WTC11 (cell line): Measurements from ENCODE around the gene FCHSD2.

Experiments
- NFATC4 ChIP-seq: fragments of 250-450 bp; sonication (Bioruptor Pico); IDR thresholded peaks from 2 replicates; pipeline ENCODE4 v1.9.0; 2021; ENCODE audit warnings: mild to moderate bottlenecking
- NR2C2 ChIP-seq: sonication (generic); formaldehyde crosslinking; IDR thresholded peaks from 2 replicates; pipeline ENCODE4 v1.8.0; 2022; ENCODE audit warnings: mild to moderate bottlenecking, missing genetic modification reagents
- NR3C1 ChIP-seq: sonication (generic); formaldehyde crosslinking; conservative IDR thresholded peaks from 2 replicates; pipeline ENCODE4 v1.8.1; 2023; ENCODE audit warnings: low read depth, mild to moderate bottlenecking, missing genetic modification reagents
- PRRX2 ChIP-seq: fragments of 250-450 bp; sonication (Bioruptor Pico); IDR thresholded peaks from 2 replicates; pipeline ENCODE4 v1.8.0; 2021; ENCODE audit warnings: mild to moderate bottlenecking
- SMAD4 ChIP-seq: sonication (generic); formaldehyde crosslinking; IDR thresholded peaks from 2 replicates; pipeline ENCODE4 v1.8.0; 2022; ENCODE audit warnings: mild to moderate bottlenecking, missing genetic modification reagents
- TP53 ChIP-seq: sonication (generic); formaldehyde crosslinking; IDR thresholded peaks from 2 replicates; pipeline ENCODE4 v1.8.1; 2023; ENCODE audit warnings: mild to moderate bottlenecking, missing genetic modification reagents
- ZNF232 ChIP-seq: sonication (generic); formaldehyde crosslinking; IDR thresholded peaks from 2 replicates; pipeline ENCODE4 v1.8.0; 2022; ENCODE audit warnings: mild to moderate bottlenecking, missing genetic modification reagents
- TF ChIP-seq, protein P1 (sequence below): sonication (generic); formaldehyde crosslinking; IDR thresholded peaks from 2 replicates; pipeline ENCODE4 v1.8.1; 2022; ENCODE audit warnings: mild to moderate bottlenecking, missing genetic modification reagents, moderate library complexity, borderline replicate concordance
- TF ChIP-seq, protein P2 (sequence below): sonication (generic); formaldehyde crosslinking; IDR thresholded peaks from 2 replicates; pipeline ENCODE4 v1.8.1; 2023; ENCODE audit warnings: mild to moderate bottlenecking, missing genetic modification reagents
- TF ChIP-seq, protein P3 (sequence below): fragments of 200-600 bp; IDR thresholded peaks from 2 replicates; pipeline ENCODE4 v1.8.0; 2022; ENCODE audit warnings: antibody characterized with exemption

DNA sequence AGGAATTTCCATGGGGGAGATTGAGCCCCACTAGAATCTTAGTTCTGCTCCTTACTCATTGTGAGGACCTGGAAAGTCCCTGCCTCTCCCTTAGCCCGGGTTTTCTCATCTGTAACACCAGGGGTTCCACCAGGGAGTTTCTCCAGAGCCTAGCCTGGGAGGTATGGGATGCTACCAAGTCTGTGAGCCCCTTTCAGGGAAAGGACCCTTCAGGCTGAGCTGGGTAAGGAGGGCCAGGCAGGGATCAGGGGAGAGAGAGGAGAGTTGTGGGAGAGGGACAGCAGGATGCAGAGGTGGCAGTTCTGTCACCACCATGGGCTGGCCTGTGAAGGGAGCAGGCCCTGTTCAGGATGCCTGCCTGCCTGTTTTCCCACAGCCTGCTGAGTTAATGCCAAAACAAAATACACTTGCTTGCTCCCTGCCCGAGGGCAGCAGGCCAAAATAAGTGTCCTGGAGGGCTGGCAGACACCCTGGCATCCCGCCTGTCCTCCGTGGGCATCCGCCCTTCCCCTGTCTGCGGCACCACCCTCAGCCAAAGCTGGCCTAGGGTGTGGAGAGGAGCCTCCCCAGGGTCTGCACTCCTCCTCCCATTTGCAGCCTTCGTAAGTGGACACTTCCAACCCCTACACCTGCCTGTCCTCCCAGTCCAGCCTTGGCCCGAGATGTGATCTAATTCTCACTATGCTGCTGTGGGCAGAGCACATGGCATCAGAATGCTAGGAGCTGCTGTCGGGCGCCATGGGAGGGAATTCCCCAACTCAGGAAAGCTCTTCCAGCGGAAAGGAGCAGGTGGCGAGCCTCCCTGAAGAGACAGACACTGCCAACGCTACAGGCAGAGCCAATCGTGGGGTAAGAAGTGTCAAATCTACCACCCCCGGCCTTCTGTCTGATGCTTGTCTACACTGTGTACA, 5.9 kb upstream of the FCHSD2 start:
- TF ChIP-seq, protein P1, sequence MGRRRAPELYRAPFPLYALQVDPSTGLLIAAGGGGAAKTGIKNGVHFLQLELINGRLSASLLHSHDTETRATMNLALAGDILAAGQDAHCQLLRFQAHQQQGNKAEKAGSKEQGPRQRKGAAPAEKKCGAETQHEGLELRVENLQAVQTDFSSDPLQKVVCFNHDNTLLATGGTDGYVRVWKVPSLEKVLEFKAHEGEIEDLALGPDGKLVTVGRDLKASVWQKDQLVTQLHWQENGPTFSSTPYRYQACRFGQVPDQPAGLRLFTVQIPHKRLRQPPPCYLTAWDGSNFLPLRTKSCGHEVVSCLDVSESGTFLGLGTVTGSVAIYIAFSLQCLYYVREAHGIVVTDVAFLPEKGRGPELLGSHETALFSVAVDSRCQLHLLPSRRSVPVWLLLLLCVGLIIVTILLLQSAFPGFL (CRISPR knock-in tag) = no peak
- TF ChIP-seq ZNF232 (CRISPR knock-in tag) = no peak
- no peak for TF ChIP-seq NR3C1 (CRISPR knock-in tag)
- TF ChIP-seq, protein P2, sequence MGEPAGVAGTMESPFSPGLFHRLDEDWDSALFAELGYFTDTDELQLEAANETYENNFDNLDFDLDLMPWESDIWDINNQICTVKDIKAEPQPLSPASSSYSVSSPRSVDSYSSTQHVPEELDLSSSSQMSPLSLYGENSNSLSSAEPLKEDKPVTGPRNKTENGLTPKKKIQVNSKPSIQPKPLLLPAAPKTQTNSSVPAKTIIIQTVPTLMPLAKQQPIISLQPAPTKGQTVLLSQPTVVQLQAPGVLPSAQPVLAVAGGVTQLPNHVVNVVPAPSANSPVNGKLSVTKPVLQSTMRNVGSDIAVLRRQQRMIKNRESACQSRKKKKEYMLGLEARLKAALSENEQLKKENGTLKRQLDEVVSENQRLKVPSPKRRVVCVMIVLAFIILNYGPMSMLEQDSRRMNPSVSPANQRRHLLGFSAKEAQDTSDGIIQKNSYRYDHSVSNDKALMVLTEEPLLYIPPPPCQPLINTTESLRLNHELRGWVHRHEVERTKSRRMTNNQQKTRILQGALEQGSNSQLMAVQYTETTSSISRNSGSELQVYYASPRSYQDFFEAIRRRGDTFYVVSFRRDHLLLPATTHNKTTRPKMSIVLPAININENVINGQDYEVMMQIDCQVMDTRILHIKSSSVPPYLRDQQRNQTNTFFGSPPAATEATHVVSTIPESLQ (CRISPR knock-in tag) = no peak
- TF ChIP-seq PRRX2 (CRISPR knock-in tag) = no peak
- TF ChIP-seq, protein P3, sequence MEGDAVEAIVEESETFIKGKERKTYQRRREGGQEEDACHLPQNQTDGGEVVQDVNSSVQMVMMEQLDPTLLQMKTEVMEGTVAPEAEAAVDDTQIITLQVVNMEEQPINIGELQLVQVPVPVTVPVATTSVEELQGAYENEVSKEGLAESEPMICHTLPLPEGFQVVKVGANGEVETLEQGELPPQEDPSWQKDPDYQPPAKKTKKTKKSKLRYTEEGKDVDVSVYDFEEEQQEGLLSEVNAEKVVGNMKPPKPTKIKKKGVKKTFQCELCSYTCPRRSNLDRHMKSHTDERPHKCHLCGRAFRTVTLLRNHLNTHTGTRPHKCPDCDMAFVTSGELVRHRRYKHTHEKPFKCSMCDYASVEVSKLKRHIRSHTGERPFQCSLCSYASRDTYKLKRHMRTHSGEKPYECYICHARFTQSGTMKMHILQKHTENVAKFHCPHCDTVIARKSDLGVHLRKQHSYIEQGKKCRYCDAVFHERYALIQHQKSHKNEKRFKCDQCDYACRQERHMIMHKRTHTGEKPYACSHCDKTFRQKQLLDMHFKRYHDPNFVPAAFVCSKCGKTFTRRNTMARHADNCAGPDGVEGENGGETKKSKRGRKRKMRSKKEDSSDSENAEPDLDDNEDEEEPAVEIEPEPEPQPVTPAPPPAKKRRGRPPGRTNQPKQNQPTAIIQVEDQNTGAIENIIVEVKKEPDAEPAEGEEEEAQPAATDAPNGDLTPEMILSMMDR = no peak
- no peak for TF ChIP-seq TP53 (CRISPR knock-in tag)
- no peak for TF ChIP-seq NR2C2 (CRISPR knock-in tag)
- no peak for TF ChIP-seq NFATC4
- no peak for TF ChIP-seq SMAD4 (CRISPR knock-in tag)
